Raji (cell line): ENCODE data around the gene DUOX1.

Source experiments
- POLR2A ChIP-seq: IDR thresholded peaks from 2 replicates; pipeline ENCODE4 v1.6.1; 2011; ENCODE audit warnings: low read depth, low read length, control low read depth; ENCODE audit not compliant: insufficient read depth

DUOX1 gene

GRCh38 chr15:45129651-45130129 lies at the start of gene DUOX1, which contains the start of gene DUOXA1:
DUOX1 (plus strand) TSS chr15:45129994; CDS start chr15:45131967, 1,973 bp downstream.
DUOXA1 (minus strand) TSS chr15:45129879; CDS start chr15:45123014, 6,865 bp downstream.
- no peak for TF ChIP-seq POLR2A

GRCh38 chr15:45083223-45083622 lies 46.6 kb upstream of the DUOX1 start:
- TF ChIP-seq POLR2A = no peak

- TF ChIP-seq POLR2A = no peak
Measured at GRCh38 chr15:45084163-45084562, 45.6 kb upstream of the DUOX1 start.

- TF ChIP-seq POLR2A = no peak
Measured at GRCh38 chr15:45087513-45087912, 42.3 kb upstream of the DUOX1 start.

- no peak for TF ChIP-seq POLR2A
Measured at GRCh38 chr15:45088801-45089711, 40.7 kb upstream of the DUOX1 start.

GRCh38 chr15:45089712-45090373 lies 40.0 kb upstream of the DUOX1 start:
- no peak for TF ChIP-seq POLR2A

- no peak for TF ChIP-seq POLR2A
Measured at GRCh38 chr15:45091161-45091560, 38.6 kb upstream of the DUOX1 start.

- no peak for TF ChIP-seq POLR2A
Measured at GRCh38 chr15:45091576-45091975, 38.2 kb upstream of the DUOX1 start.

- TF ChIP-seq POLR2A = no peak
Measured at GRCh38 chr15:45093013-45093412, 36.8 kb upstream of the DUOX1 start.

GRCh38 chr15:45093622-45094357 lies 36.0 kb upstream of the DUOX1 start:
- TF ChIP-seq POLR2A = no peak

GRCh38 chr15:45094358-45094730 lies 35.5 kb upstream of the DUOX1 start:
- no peak for TF ChIP-seq POLR2A

- TF ChIP-seq POLR2A = no peak
Measured at GRCh38 chr15:45095661-45096060, 34.1 kb upstream of the DUOX1 start.

- TF ChIP-seq POLR2A = no peak
Measured at GRCh38 chr15:45097466-45097865, 32.3 kb upstream of the DUOX1 start.

- TF ChIP-seq POLR2A = no peak
Measured at GRCh38 chr15:45099549-45100165, 30.1 kb upstream of the DUOX1 start.

- no peak for TF ChIP-seq POLR2A
Measured at GRCh38 chr15:45100884-45101625, 28.7 kb upstream of the DUOX1 start.

- no peak for TF ChIP-seq POLR2A
Measured at GRCh38 chr15:45101749-45102148, 28.0 kb upstream of the DUOX1 start.
